HFF-Myc (cell line): ENCODE results near the gene ISLR.

ENCODE experiments used
- DNase-seq: peaks from one replicate; pipeline ENCODE4 v3.0.0-alpha.2; 2011; ENCODE audit warnings: low read depth; ENCODE audit errors: extremely low read depth
- H3K4me3 ChIP-seq: replicated peaks from 2 replicates; pipeline ENCODE4 v1.5.1; 2011; ENCODE audit warnings: low read depth, mild to moderate bottlenecking, control low read depth, low read length
- CTCF ChIP-seq: IDR thresholded peaks from 2 replicates; pipeline ENCODE4 v1.5.1; 2012; ENCODE audit warnings: mild to moderate bottlenecking, low read depth, low read length, control low read depth; ENCODE audit errors: missing control alignments

ISLR gene

GRCh38 chr15:74196175-74196574 lies 22.7 kb downstream of the ISLR start:
- no peak overlapping the region for H3K4me3 ChIP-seq
- TF ChIP-seq CTCF = no peak
- DNase-seq = no peak

DNA sequence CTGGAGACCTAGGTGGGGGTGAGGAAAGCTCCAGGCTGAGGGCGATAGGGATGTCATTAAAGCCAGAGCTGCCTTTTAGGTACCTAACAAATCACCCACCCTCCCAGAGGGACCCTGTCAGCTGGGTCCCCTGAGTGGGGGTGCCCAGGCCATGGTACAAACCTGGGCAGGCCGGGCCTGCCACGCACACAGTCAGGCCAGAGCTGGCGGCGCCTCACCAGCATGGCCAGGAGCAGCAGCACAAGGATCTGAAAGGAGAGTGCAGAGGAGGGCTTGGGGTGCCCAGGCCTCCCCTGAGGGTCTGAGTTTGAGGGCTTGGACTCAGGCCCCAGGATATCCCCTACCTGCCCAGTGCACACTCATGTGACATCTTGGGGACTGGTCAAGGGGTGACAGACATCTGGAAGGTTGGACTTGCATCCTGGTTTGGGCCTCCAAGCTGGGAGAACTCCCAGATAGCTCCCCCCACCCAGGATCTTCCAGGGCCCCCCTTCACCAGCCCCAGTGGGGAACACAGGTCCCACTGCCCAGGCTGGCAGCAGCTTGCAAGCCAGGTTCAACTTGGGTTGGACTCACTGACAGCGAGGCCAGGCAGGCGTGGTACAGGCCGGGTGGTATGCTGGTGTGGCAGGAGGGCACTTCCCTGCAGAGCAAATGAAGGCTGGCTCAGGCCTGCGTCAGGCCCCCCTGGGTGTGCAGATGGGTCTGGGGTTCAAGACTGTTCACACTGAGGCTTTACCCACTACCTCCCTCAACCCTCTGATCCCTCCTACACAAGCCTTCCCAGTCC lies 23.9 kb downstream of the ISLR start:
- no peak overlapping the region for H3K4me3 ChIP-seq
- no peak for DNase-seq
- TF ChIP-seq CTCF = no peak

DNA sequence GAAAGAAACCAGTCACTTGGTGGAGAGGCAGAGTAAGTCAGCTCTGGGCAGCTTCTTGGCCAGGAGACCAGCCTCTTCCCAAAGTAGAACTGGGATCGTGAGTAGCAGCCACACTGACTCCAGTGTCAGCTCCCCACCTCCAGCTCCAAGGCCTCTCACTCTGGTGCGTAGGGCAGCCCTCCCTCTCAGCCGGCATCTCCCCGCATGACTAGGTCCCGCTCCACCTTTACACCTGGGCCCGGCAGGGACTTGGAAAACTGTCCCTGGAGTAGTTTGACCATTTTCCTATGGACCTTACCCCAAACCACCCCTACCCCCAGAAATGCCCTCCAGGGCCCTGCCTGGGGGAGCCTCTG lies 25.8 kb downstream of the ISLR start:
- DNase-seq = no peak
- no peak overlapping the region for H3K4me3 ChIP-seq
- TF ChIP-seq CTCF = no peak

DNA sequence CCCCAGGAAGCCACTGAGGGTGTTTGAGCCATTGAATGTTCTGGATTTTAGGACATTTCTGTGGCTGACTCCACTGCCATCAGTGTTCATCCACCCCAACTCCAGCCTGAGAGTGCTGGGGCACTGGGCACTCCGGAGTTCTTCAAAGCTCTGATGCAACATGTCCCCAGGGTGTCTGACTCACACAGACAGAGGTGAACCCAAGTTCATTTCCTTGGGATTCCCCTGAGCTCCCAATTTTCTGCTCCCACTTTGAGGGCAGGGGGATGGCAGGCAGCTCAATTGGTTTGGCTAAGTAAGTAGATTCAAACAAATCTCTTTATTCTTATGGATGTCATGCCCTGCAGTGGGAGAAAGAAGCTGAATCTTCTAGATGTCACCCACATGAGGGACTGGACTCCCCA lies 26.9 kb downstream of the ISLR start:
- peak overlapping the region; percentile 36 for H3K4me3 ChIP-seq
- no peak for DNase-seq
- no peak for TF ChIP-seq CTCF

- no peak for DNase-seq
- peak overlapping the region; percentile 36 for H3K4me3 ChIP-seq
- no peak for TF ChIP-seq CTCF
Observed at GRCh38 chr15:74200871-74201419, 27.4 kb downstream of the ISLR start.

GRCh38 chr15:74201710-74202420 lies 28.4 kb downstream of the ISLR start:
- TF ChIP-seq CTCF = no peak
- H3K4me3 ChIP-seq = peak overlapping the region; percentile 36
- no peak for DNase-seq
